GM18520 (cell line): ENCODE measurements around the gene SLC35G1.

ENCODE experiments used
- ATAC-seq: cut with Tn5 transposase; IDR thresholded peaks from one replicate; pipeline ENCODE4 v1.9.1; 2021; ENCODE audit not compliant: unreplicated experiment

The SLC35G1 gene

GRCh38 chr10:93893646-93894515, at the start of gene SLC35G1:
SLC35G1 (plus strand) TSS chr10:93893978; CDS start chr10:93894034, 56 bp downstream.
- peak; percentile 90 for ATAC-seq

GRCh38 chr10:93844979-93845626, 48.7 kb upstream of the SLC35G1 start:
- no peak for ATAC-seq

- ATAC-seq: no peak
Measured at GRCh38 chr10:93849593-93849992, 44.2 kb upstream of the SLC35G1 start.

GRCh38 chr10:93850031-93851015, 43.5 kb upstream of the SLC35G1 start:
- no peak for ATAC-seq

GRCh38 chr10:93851169-93851568, 42.6 kb upstream of the SLC35G1 start:
- ATAC-seq: no peak

GRCh38 chr10:93852476-93853095, 41.2 kb upstream of the SLC35G1 start:
- no peak for ATAC-seq

- ATAC-seq: no peak
Measured at GRCh38 chr10:93854975-93855374, 38.8 kb upstream of the SLC35G1 start.

- no peak for ATAC-seq
Measured at GRCh38 chr10:93856349-93857145, 37.2 kb upstream of the SLC35G1 start.

GRCh38 chr10:93859049-93859655, 34.6 kb upstream of the SLC35G1 start:
- ATAC-seq: no peak

- ATAC-seq: no peak
Measured at GRCh38 chr10:93861825-93862224, 32.0 kb upstream of the SLC35G1 start.

GRCh38 chr10:93865794-93866425, 27.9 kb upstream of the SLC35G1 start:
- no peak for ATAC-seq

- no peak for ATAC-seq
Measured at GRCh38 chr10:93867525-93867924, 26.3 kb upstream of the SLC35G1 start.

- no peak for ATAC-seq
Measured at GRCh38 chr10:93871671-93872204, 22.0 kb upstream of the SLC35G1 start.

- ATAC-seq: no peak
Measured at GRCh38 chr10:93872375-93873158, 21.2 kb upstream of the SLC35G1 start.

GRCh38 chr10:93873420-93874115, 20.2 kb upstream of the SLC35G1 start:
- no peak for ATAC-seq

- ATAC-seq: no peak
Measured at GRCh38 chr10:93874309-93875031, 19.3 kb upstream of the SLC35G1 start.

GRCh38 chr10:93875032-93875358, 18.8 kb upstream of the SLC35G1 start:
- ATAC-seq: no peak
